Measurements from ENCODE around the gene TMEM63B. TPM values are rescaled to one million over a fixed set of nuclear protein-coding genes. Genes with fewer than 3 reads are reported as not detected.

TMEM63B gene
- total and polyA plus RNA-seq, 9 of the 15 experiments (the other 6 are each of a cell fraction or from before 2014, with no cell fraction given): 0.14 to 39.4 (median 14.4) TPM

GRCh38 chr6:44156494-44157151, 29.3 kb downstream of the TMEM63B start (continued):
- TF ChIP-seq RNF2 (IDR thresholded peaks at IDR 0.05) (no peak), ZNF511 (CRISPR knock-in tag; IDR thresholded peaks at IDR 0.05) (no peak), MCM7 (IDR thresholded peaks at IDR 0.05) (no peak), STAT6 (CRISPR knock-in tag; IDR thresholded peaks at IDR 0.05) (no peak), ZZZ3 (IDR thresholded peaks at IDR 0.05) (no peak), ZKSCAN1 (IDR thresholded peaks at IDR 0.05; ENCODE audit: low read depth, low read length) (no peak), CBFB (CRISPR knock-in tag; IDR thresholded peaks at IDR 0.05) (peak; percentile 59; the same call in 1 of the 2 replicates), ZBTB34 (CRISPR knock-in tag; IDR thresholded peaks at IDR 0.05) (no peak), POLR2G (IDR thresholded peaks at IDR 0.05; ENCODE audit: low read depth, low read length) (peak; percentile 47), FOS (IDR thresholded peaks at IDR 0.05; ENCODE audit: extremely low read depth, insufficient read length) (no peak), SP2 (IDR thresholded peaks at IDR 0.05; ENCODE audit: extremely low read depth, low read depth, low read length, poor library complexity, severe bottlenecking) (no peak), ZNF766 (CRISPR knock-in tag; conservative IDR thresholded peaks at IDR 0.05) (no peak), KDM4B (IDR thresholded peaks at IDR 0.05; ENCODE audit: borderline replicate concordance in 2 of 2, low read depth in 1 of 2) (0 out of 4 replicates have a peak, but pooled peaks of 1 of the 2 experiments have one; percentile 36)
- TF ChIP-seq, protein P1, sequence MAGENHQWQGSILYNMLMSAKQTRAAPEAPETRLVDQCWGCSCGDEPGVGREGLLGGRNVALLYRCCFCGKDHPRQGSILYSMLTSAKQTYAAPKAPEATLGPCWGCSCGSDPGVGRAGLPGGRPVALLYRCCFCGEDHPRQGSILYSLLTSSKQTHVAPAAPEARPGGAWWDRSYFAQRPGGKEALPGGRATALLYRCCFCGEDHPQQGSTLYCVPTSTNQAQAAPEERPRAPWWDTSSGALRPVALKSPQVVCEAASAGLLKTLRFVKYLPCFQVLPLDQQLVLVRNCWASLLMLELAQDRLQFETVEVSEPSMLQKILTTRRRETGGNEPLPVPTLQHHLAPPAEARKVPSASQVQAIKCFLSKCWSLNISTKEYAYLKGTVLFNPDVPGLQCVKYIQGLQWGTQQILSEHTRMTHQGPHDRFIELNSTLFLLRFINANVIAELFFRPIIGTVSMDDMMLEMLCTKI (IDR thresholded peaks at IDR 0.05; ENCODE audit: partially characterized antibody): no peak
- TF ChIP-seq, protein P2, sequence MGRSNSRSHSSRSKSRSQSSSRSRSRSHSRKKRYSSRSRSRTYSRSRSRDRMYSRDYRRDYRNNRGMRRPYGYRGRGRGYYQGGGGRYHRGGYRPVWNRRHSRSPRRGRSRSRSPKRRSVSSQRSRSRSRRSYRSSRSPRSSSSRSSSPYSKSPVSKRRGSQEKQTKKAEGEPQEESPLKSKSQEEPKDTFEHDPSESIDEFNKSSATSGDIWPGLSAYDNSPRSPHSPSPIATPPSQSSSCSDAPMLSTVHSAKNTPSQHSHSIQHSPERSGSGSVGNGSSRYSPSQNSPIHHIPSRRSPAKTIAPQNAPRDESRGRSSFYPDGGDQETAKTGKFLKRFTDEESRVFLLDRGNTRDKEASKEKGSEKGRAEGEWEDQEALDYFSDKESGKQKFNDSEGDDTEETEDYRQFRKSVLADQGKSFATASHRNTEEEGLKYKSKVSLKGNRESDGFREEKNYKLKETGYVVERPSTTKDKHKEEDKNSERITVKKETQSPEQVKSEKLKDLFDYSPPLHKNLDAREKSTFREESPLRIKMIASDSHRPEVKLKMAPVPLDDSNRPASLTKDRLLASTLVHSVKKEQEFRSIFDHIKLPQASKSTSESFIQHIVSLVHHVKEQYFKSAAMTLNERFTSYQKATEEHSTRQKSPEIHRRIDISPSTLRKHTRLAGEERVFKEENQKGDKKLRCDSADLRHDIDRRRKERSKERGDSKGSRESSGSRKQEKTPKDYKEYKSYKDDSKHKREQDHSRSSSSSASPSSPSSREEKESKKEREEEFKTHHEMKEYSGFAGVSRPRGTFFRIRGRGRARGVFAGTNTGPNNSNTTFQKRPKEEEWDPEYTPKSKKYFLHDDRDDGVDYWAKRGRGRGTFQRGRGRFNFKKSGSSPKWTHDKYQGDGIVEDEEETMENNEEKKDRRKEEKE (IDR thresholded peaks at IDR 0.05; ENCODE audit: borderline replicate concordance in 1 of 2, control insufficient read depth in 1 of 2, low read depth in 2 of 2, low read length in 1 of 2): no peak
- TF ChIP-seq, protein P3, sequence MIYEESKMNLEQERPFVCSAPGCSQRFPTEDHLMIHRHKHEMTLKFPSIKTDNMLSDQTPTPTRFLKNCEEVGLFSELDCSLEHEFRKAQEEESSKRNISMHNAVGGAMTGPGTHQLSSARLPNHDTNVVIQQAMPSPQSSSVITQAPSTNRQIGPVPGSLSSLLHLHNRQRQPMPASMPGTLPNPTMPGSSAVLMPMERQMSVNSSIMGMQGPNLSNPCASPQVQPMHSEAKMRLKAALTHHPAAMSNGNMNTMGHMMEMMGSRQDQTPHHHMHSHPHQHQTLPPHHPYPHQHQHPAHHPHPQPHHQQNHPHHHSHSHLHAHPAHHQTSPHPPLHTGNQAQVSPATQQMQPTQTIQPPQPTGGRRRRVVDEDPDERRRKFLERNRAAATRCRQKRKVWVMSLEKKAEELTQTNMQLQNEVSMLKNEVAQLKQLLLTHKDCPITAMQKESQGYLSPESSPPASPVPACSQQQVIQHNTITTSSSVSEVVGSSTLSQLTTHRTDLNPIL (CRISPR knock-in tag; IDR thresholded peaks at IDR 0.05): no peak
